Astrocyte of the spinal cord (primary cell): Measurements from ENCODE around the gene ZDHHC4.

Source experiments
- DNase-seq: peaks from one replicate; pipeline ENCODE4 v3.0.0; 2011; ENCODE audit warnings: low read depth, low spot score
- H3K4me3 ChIP-seq: 2 replicates; pipeline ENCODE4 v1.5.1; 2011; ENCODE audit warnings: low read depth, mild to moderate bottlenecking, low read length, moderate library complexity
- in situ Hi-C: cut with HindIII; loops from 2 replicates; pipeline ENCODE4 v1.10.0; 2017; ENCODE audit warnings: low sequenced_read_pairs
- TF ChIP-seq, protein P1 (sequence below): IDR thresholded peaks from 2 replicates; pipeline ENCODE4 v1.5.1; 2012; ENCODE audit warnings: low read depth, mild to moderate bottlenecking, low read length, inconsistent platforms

The ZDHHC4 gene

GRCh38 chr7:6532516-6532915, 44.7 kb upstream of the ZDHHC4 start:
- TF ChIP-seq, protein P1, sequence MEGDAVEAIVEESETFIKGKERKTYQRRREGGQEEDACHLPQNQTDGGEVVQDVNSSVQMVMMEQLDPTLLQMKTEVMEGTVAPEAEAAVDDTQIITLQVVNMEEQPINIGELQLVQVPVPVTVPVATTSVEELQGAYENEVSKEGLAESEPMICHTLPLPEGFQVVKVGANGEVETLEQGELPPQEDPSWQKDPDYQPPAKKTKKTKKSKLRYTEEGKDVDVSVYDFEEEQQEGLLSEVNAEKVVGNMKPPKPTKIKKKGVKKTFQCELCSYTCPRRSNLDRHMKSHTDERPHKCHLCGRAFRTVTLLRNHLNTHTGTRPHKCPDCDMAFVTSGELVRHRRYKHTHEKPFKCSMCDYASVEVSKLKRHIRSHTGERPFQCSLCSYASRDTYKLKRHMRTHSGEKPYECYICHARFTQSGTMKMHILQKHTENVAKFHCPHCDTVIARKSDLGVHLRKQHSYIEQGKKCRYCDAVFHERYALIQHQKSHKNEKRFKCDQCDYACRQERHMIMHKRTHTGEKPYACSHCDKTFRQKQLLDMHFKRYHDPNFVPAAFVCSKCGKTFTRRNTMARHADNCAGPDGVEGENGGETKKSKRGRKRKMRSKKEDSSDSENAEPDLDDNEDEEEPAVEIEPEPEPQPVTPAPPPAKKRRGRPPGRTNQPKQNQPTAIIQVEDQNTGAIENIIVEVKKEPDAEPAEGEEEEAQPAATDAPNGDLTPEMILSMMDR: no peak
- DNase-seq: no peak
- H3K4me3 ChIP-seq: no peak overlapping the region
- in situ Hi-C loops: no loop called here

GRCh38 chr7:6533893-6534495, 43.3 kb upstream of the ZDHHC4 start:
- H3K4me3 ChIP-seq: no peak overlapping the region
- TF ChIP-seq, protein P1: no peak
- in situ Hi-C loops: no loop called here
- DNase-seq: no peak

GRCh38 chr7:6536262-6537260, 40.7 kb upstream of the ZDHHC4 start:
- TF ChIP-seq, protein P1: no peak
- no peak overlapping the region for H3K4me3 ChIP-seq
- DNase-seq: no peak
- in situ Hi-C loops: no loop called here

- TF ChIP-seq, protein P1: no peak
- in situ Hi-C loops: no loop called here
- no peak overlapping the region for H3K4me3 ChIP-seq
- DNase-seq: no peak
These were observed 34.9 kb upstream of the ZDHHC4 start for GRCh38 chr7:6542368-6542767.

DNA sequence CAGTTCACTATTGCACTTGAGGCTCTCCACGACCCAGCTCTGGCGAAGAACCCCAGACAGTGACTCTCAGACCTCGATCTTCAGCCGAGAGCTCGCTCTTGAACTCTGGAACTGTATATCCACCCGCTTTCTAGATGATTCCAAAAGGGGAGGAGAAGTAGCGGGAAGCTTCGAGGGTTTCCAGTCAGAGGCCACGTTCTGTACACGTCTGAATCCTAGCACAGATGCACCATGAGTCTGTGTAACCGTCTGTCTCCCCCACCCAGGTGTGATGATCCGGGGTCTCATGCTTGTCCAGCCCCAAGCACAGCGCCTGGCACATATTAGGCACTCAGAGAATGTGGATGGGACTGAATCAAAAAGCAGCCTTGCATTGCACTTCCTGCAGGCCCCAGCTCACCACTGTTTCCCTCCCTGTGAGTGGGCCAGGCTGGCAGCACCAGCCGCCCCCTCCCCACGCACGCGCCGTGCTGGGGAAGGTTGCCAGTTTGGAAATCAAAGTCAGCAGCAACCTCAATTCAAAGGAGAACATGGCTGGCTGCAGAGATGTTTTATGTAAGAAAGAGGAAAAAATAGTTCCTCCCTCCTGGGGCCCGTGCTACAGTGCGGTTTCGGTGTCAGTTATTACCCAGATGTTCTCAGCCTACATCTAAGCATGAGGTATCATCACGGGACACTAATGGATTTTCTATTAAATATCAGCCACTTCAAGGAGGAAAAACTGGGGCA, 31.7 kb upstream of the ZDHHC4 start:
- H3K4me3 ChIP-seq: no peak overlapping the region
- TF ChIP-seq, protein P1: no peak
- DNase-seq: no peak
- in situ Hi-C loops: no loop called here

DNA sequence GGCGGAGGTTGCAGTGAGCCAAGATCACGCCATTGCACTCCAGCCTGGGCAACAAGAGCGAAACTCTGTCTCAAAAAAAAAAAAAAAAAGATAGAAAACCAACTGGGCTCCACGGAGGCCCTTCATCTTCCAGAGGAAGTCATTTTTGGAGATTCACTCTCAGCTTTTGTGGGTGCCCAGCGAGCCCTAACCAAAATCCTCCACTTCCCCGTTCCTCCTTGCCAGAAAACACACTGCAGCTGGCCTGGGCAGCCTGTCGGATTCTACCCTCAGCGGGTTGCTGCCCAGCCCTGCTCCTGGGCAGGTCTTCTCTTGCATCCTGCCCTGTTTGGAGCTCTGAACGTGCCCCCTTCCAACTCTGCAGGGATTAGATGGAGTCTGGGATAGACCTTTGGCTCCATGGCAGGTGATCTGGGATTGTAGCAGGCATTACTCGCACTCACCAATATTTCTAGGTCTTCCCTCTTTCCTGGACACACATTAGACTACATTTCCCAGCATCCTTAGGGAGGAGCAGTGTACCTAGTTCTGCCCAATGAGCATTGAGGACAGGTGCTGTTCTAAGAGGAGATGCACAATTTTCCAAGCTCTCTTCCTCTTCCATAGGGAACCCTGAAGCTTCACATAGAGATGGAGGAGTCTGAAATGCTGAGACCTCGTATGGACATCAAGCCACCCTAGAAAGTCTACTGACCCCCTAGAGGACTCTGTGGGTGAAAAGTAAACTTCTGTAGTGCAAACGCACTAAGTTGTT, 30.6 kb upstream of the ZDHHC4 start:
- TF ChIP-seq, protein P1: no peak
- no peak overlapping the region for H3K4me3 ChIP-seq
- in situ Hi-C loops: no loop called here
- no peak for DNase-seq
